Measurements from ENCODE around the gene PCDH20.
"Not testable (repeated sequence)": the region's sequence is repeated elsewhere in the genome, so short reads cannot be mapped to it uniquely, and the experiment has no call there.

PCDH20 gene, protein sequence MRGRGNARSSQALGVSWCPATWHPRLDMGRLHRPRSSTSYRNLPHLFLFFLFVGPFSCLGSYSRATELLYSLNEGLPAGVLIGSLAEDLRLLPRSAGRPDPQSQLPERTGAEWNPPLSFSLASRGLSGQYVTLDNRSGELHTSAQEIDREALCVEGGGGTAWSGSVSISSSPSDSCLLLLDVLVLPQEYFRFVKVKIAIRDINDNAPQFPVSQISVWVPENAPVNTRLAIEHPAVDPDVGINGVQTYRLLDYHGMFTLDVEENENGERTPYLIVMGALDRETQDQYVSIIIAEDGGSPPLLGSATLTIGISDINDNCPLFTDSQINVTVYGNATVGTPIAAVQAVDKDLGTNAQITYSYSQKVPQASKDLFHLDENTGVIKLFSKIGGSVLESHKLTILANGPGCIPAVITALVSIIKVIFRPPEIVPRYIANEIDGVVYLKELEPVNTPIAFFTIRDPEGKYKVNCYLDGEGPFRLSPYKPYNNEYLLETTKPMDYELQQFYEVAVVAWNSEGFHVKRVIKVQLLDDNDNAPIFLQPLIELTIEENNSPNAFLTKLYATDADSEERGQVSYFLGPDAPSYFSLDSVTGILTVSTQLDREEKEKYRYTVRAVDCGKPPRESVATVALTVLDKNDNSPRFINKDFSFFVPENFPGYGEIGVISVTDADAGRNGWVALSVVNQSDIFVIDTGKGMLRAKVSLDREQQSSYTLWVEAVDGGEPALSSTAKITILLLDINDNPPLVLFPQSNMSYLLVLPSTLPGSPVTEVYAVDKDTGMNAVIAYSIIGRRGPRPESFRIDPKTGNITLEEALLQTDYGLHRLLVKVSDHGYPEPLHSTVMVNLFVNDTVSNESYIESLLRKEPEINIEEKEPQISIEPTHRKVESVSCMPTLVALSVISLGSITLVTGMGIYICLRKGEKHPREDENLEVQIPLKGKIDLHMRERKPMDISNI

DNA sequence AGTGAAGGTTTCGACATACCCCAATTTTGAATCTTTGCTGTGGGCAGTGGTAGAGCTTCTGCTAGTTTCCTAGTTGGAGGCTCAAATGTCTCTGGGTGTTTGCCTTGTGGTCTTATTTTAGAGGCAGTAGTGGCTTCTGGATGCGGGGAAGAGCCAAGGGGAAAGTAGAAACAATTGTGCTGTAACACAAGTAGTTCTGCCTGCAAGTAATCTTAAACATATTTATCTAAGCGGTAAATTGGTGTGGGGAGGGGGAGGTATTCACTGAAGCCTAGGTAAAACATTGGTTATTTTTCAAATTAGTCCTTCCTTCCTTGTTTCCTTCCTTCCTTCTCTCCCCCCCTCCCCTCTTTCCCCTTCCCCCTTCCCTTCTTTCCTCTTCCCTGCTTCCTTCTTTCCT, at the start of gene PCDH20:
Gene PCDH20 (minus strand): TSS at position 101 of the 400 bp plus-strand sequence. CDS start 691 bp downstream, outside the sequence.
- no peak for DNase-seq

DNA sequence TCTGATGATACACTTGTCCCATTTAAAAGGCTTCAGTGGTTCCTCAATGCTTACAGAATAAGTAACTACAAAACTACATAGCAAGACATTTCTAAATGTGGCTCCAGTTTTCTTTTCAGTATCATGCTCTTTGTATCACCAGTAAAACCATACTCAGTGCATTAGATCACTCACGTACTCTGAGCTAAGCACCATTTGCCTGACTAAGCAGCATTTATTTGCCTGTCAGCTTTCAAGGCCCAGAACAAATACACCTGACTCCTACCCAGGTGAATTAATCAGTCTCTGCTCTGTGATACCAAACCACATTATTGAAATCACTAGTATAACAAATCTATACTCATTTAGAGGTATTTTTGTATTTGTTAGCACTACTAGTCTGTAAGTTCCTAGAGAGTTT, 47.4 kb upstream of the PCDH20 start:
- peak; percentile 10 for DNase-seq

DNA sequence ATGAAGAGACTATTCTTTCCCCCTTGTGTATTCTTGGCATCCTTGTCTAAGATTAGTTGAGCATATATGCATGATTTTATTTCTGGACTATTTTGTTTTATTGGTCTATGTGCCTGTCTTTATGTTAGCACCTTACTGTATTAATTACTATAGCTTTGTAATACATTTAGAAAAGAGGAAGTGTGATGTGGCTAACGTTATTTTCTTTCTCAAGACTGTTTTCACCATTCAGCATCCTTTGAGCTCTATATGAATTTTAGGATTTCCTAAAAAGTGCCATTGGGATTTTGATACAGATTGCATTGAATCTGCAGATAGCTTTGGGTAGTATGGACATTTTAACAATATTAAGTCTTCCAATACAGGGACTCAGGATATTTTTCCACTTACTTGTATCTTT, 37.5 kb upstream of the PCDH20 start:
- DNase-seq: no peak

DNA sequence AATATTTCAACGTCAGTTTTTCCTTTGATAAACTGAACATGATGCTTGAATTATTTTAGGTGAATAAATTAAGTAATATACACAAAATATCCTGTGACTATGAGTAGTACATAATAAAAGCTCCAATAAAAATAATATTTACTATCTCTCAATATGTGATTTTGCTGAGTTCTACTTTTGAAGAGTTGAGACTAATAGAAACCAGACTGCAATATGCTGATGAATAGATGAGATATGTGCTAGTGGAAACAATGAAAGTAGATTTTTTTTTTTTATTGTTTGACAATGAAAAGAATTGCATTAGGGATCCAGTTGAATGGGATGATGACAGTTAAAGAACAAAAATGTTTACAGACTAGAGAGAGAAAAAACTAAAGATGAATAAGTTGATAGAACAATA, 16.4 kb upstream of the PCDH20 start:
- DNase-seq: no peak

DNA sequence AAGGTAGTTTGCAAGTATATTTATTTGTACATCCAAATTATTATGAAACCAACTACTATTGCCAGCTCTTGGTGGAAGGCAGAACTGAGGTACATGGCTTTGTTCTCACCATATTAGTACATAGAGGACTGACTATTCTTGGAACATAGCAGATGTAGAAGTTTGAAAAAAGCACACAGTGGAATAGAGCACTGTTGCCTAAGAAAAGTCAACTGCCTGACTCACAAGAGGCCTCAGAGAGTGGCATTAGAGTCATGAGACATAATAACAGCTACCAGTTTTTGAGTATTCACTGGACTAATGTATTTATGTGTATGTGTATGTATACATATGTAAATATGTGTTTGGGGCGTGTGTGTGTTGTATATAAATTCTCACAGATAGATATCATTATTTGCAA, 8.3 kb upstream of the PCDH20 start:
- no peak for DNase-seq

DNA sequence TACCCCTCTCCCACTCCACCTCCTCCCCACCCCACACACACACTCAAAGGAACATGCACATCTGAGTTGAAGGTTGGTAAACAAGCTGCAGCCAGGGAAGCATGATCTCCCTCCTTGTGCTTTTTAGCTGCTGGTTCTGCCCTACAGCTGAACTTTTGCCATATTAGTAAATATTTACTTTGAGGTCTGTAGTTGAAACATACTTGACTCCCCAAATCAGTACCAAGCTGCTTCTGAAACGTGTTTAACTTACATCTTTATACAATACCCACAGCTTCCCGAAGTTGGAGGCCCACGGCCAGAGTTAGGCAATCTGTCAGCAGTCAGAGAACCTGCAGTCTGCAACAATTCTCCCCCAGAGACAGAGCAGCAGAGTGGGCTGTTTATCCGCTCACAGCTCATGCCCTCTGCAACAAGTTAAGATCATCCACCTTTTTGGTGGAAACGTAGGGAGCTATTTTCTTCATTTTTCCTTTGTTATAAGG, 1.5 kb upstream of the PCDH20 start:
- no peak for DNase-seq

DNA sequence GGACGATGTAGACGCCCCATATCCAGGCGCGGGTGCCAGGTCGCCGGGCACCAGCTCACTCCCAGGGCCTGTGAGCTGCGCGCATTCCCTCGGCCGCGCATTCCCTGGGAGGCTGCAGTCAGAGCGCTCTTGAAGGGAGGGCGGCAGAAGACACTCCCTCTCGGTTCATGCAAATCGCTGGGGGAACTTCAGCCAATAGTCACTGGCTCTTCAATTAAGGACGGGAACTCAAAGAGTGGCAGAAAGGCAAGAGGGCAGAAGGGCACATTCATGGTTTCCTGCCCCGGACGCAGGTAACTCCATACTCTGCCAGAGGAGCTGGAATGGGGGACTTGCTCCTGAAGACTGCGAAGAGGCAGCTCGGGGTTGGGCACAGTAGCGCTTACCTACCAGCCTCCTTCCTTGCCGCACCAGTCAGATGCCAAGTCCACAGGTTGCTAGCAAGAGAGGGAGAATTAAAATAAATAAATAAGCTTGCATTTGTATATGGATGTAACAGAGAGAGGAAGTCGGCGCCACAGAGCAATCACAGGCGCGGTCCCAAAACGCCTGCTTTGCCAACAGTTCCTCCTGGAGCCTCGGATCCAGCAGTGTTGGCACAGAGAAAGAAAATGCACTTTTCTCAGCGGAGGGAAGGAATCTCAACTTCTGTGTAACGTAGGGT, 459 bp downstream of the PCDH20 start:
- peak; percentile 27 for DNase-seq

DNA sequence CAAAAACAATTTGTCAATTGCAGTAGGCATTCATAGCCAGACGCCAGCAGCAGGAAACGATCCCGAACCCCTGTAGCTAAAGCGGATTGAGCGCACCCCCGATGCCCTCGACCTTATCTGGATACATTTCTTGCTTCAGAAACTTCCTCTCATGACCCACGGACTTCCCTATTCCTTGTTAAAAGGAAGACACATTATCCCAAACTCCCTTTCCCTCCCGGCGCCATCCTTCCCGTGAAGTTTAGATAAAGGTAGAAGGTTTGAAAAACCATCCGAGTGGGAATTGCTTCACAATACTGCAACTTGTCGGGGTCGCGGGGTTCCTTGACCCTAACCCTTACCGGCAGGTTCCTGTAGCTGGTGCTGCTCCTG, 977 bp downstream of the PCDH20 start:
- no peak for DNase-seq

DNA sequence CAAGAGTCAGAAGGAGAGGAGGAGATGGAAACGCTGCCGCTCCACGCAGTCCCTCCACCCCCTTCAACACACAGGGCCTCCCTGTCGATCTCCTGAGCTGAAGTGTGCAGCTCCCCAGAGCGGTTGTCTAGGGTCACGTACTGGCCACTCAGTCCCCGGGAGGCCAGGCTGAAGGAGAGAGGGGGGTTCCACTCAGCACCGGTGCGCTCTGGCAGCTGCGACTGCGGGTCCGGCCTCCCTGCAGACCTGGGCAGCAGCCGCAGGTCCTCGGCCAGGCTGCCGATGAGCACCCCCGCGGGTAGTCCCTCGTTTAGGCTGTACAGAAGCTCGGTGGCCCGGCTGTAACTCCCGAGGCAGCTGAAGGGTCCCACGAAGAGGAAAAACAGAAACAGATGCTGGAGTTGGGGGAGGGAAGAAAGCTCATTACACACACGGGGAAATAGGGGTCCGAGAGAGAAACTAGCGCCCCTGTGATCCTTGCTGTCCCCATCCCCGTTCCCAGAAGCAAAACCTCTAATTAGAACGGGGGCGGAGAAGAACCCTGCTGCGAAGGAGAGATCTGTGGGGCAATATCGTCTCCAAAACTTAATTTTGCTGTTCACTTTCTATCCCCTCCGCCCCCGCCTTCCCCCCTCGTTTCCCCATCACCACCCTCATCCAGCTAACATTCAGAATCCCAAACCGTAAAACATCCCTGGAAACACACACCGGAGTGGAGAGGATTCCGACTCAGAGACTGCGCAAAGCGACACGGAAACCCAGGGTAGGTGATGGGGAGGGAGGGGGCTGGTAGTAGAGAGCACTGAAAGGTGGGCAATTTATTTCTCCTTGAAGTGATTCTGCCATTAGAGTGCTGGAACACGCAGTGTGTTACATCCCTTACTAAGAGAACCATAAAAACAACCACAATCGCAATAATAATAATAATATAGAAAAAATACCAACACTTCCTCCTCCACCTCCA, 1.8 kb downstream of the PCDH20 start:
- no peak for DNase-seq

DNA sequence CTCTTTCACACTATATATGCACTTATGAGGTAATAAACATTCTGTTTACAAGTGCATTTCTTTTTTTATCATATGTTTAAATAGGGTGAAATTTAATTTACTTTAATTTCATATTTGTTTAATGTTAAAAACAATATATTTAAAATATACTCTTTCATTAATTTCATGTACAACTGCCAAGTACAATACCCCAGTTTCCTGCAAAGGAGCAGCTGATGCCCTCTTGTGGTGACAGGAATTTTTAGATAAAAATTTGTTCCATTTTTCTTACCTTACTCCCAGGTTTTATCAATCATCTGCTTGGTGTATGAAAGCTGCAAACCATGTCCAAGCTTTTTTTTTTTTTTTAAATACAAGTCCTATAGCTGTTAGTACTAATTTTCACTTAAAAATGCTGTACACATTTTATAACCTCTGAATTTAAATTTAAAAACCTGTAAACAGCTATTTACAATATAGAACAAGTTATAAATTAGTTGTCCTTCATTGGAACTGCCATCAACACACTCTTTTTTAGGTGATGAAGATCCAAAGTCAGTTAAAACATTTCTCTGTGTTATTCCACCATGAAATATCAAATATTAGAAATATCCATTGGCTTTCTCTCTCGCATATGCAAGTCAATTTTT, 4.9 kb downstream of the PCDH20 start:
- DNase-seq: peak; percentile 45

DNA sequence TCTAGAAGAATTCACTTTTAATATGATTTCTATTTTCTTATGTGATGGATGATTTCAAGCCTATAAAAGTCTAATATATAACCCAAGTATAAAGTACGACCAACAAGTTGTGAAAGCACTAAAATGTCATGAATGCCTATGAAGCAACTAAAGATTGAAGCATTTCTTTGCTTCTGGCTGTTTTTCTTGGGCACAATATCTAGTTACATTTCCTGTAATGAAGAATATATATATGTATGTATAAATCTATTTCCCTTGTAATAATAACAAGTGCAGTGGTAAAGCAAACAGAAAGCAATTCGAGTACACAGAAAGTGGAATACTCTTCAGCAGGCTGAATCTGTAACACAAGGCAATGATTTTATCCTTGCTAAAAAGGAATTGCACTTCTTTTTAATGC, 5.4 kb downstream of the PCDH20 start:
- DNase-seq: no peak

DNA sequence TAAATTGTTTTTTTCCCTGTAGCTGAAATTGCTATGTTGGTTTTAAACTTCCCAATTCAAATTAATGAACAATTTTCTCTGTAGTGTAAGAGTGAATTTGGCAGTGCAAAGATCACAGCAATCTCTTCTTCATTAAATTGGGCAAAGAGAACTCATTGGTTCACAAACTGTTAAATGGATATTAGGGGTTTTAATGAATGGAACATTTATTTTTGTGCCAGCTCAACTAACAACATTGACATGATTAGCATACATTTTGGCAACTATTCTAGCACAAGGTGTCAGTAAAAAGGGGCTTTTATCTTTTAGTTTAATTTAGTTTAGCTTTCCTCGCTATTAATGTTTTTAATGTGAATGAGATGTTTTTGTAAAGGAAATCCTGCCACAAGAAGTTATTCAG, 7.1 kb downstream of the PCDH20 start:
- DNase-seq: no peak

DNA sequence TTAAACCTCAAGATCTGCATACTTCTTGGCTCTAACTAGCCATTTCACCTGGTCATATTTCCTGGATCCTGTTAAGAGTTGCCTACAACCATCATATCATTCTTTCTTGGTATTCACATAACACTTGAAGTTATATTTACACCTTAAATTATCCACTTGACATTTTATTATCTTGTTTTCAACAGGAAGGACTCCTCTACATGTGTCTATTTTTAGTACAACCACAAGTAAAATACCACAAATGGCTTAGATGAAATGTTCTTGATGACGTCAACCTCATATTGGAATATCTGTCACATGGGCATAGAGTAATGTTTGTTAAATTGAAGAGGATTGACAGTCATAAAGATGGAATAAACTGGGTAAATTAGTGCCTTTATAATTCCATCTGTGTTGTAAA, 9.4 kb downstream of the PCDH20 start:
- no peak for DNase-seq

DNA sequence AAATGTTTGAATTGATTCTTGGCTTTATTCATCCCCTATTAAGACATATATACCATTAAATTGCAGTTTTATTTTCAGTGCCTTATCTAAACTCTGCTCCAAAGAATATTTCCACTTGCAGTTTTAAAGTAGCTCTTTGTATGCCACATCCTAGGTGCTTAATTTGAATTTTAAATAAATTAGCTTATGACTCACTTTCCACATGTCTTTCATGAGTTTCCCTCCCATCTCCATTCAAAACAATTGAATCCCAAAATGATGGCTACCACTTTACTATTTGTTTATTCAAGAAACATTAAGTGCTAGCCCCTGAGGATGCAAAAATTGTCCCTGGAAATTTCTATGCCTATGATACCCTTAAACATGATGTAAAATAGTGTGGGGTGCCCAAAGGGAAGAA, 19.5 kb downstream of the PCDH20 start:
- no peak for DNase-seq

DNA sequence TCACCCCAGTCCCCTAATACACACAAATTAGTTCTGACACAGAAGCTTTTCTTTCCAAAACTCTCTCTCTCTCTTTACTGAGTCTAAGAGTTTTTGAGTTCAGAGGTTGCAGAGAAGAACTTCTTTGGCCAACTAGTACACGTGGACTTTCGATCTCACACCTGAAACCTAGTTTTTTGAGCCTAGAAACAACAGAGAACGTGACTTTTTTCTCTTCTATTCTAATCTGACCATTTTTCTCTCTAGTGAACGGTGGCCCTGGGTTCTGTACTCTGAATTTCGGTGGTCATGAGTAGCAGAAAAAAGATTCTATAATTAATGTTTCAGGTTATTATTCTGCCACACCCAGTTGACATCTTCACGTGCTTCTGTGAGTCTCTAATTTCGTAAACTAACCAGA, 24.2 kb downstream of the PCDH20 start:
- DNase-seq: no peak

DNA sequence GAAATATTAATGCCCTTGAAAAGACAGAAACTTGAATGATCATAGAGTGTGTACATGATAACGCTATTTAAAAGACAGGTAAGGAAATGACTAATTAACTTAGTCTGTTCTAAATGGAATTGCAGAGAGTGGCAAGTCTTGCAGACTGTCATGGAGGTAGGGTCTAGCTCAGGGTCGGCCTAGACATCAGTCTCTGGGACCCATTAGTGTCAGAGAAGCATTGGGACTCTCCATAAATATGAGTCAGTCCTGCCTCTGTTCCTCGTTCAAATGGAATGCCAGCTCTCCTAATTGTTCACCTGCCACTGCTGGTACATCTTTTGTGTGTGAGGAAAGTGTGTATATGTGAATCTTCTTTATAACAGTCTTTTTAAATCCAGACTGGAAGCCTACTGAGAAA, 28.0 kb downstream of the PCDH20 start:
- no peak for DNase-seq

DNA sequence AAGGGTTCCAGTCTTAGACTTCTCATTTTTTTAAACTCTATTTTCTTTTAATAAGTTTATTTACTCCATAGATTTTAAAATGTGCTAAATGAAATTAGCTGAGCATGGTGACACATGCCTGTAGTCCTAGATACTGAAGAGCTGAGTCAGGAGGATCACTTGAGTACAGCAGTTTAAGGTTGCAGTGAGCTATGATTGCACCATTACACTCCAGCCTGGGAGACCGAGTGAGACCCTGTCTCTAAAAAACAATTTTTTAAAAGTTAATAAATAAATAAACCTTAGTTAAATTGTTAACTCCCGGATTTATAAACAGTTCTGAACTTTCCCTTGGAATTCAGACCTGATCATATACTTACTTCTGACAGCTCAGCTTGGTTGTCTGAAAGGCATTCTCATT, 32.5 kb downstream of the PCDH20 start:
- no peak for DNase-seq

DNA sequence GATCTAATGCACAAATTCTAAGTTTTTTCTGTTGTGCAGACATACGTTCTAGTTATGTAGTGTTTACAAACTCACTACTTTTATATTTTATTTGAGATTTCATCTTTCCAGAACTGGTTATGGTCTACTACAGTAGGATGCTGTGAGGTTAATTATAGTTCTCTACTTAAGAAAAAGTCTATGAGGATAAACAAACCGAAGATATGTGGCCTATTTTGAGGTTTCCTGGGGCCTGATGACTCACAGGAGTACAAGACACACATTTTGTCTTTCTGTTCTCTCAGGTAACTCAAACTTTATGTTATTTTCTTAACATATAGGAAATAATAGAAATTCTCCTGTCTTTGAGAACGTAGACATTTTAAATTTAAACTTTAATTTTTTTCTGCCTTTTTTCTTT, 45.1 kb downstream of the PCDH20 start:
- DNase-seq: no peak

DNA sequence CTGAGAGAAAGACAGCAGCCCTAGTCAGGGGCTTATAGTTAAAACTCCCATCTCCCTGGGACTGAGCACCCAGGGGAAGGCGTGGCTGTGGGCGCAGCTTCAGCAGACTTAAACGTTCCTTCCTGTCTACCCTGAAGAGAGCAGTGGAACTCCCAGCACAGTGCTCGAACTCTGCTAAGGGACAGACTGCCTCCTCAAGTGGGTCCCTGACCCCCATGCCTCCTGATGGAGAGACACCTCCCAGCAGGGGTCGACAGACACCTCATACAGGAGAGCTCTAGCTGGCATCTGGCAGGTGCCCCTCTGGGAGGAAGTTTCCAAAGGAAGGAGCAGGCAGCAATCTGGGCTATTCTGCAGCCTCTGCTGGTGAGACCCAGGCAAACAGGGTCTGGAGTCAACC, 51.0 kb downstream of the PCDH20 start:
- DNase-seq: not testable (repeated sequence)

DNA sequence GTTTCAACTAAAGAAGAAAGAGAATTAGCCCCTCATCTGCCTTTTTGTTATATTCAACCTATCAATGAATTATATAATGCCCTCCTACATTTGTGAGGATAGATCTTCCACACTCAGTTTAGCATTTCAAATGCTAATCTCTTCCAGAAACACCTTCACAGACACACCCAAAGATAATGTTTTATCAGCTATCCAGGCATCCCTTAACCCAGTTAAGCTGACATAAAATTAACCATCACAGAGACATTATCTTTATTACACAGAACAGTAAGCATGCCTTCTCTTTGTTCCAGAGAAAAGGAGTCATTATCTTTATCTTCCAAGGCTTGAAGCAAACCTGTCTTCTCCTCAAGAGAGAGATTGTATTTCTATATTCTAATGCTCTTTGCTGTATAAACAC, 53.1 kb downstream of the PCDH20 start:
- no peak for DNase-seq

Data from NCI-H1092 treated with DMSO at 0.1 percent for 48 hours (cell line).